Loucy (cell line): ENCODE measurements around the gene TMTC1.

Experiments
- H2AFZ ChIP-seq: fragments of 200-600 bp; sonication (generic); 2 replicates; pipeline ENCODE4 v1.6.0; 2016; ENCODE audit warnings: antibody characterized with exemption, mild to moderate bottlenecking, low read length, moderate library complexity
- H3F3A ChIP-seq: fragments of 200-600 bp; 2 replicates; pipeline ENCODE4 v1.6.0; 2016; ENCODE audit warnings: antibody characterized with exemption, low read depth, mild to moderate bottlenecking
- H3K27me3 ChIP-seq: fragments of 200-600 bp; sonication (generic); 2 replicates; pipeline ENCODE4 v1.6.1; 2014; ENCODE audit warnings: low read length, mild to moderate bottlenecking; ENCODE audit not compliant: insufficient read depth, poor library complexity, severe bottlenecking
- H3K36me3 ChIP-seq: fragments of 200-600 bp; sonication (generic); 2 replicates; pipeline ENCODE4 v1.6.1; 2016; ENCODE audit warnings: low read length; ENCODE audit not compliant: insufficient read depth
- H3K4me1 ChIP-seq: fragments of 200-600 bp; sonication (generic); 2 replicates; pipeline ENCODE4 v1.5.1; 2014; ENCODE audit warnings: low read length, mild to moderate bottlenecking; ENCODE audit not compliant: insufficient read depth, poor library complexity, severe bottlenecking
- H3K4me2 ChIP-seq: fragments of 200-600 bp; sonication (generic); 2 replicates; pipeline ENCODE4 v1.6.0; 2014; ENCODE audit warnings: antibody characterized with exemption, low read length, low read depth, mild to moderate bottlenecking; ENCODE audit not compliant: poor library complexity, severe bottlenecking
- H3K4me3 ChIP-seq: fragments of 200-600 bp; sonication (generic); 2 replicates; pipeline ENCODE4 v1.5.1; 2014; ENCODE audit warnings: low read length, mild to moderate bottlenecking, mixed read lengths; ENCODE audit not compliant: poor library complexity, severe bottlenecking
- H3K79me2 ChIP-seq: fragments of 200-600 bp; sonication (generic); 2 replicates; pipeline ENCODE4 v1.6.1; 2014; ENCODE audit warnings: low read length; ENCODE audit not compliant: insufficient read depth
- H3K9ac ChIP-seq: fragments of 200-600 bp; sonication (generic); 2 replicates; pipeline ENCODE4 v1.6.0; 2014; ENCODE audit warnings: mild to moderate bottlenecking, low read depth, low read length, moderate library complexity; ENCODE audit not compliant: poor library complexity, severe bottlenecking
- H3K9me2 ChIP-seq: fragments of 200-600 bp; sonication (generic); replicated peaks from 2 replicates; pipeline ENCODE4 v1.6.1; 2016; ENCODE audit warnings: low read depth, low read length, mixed read lengths
- H3K9me3 ChIP-seq: fragments of 200-600 bp; sonication (generic); 2 replicates; pipeline ENCODE4 v1.6.1; 2014; ENCODE audit warnings: mild to moderate bottlenecking, antibody characterized with exemption, low read length, low read depth; ENCODE audit not compliant: insufficient read depth
- H4K20me1 ChIP-seq: fragments of 200-600 bp; sonication (generic); 2 replicates; pipeline ENCODE4 v1.6.0; 2014; ENCODE audit warnings: antibody characterized with exemption, low read length, mild to moderate bottlenecking; ENCODE audit not compliant: insufficient read depth, poor library complexity, severe bottlenecking
- EZH2phosphoT487 ChIP-seq: fragments of 200-600 bp; IDR thresholded peaks from 2 replicates; pipeline ENCODE4 v1.6.1; 2018; ENCODE audit warnings: antibody characterized with exemption, mild to moderate bottlenecking, moderate library complexity, borderline replicate concordance
- TF ChIP-seq, protein P1 (sequence below): fragments of 200-600 bp; sonication (generic); conservative IDR thresholded peaks from 2 replicates; pipeline ENCODE4 v1.5.1; 2014; ENCODE audit warnings: mild to moderate bottlenecking, antibody characterized with exemption, low read length

Gene TMTC1

DNA sequence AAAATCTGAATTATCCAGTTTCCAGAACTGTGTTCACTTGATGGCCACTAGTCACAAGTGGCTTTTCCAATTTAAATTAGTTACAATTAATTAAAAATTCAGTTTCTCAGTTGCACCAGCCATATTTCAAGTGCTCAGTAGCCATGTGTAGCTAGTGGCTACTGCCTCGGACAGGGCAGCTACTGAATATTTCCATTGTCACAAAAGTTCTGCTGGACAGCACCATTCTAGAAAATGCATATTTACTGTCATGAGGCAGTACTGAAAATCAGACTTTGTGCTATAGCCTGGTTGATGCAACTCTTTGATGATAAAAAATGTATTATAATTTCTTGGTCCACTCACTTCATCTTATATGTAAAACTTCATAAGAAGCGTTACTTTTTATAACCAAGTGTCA, 274.8 kb downstream of the TMTC1 start:
- H3K4me3 ChIP-seq, result no peak overlapping the region
- no peak overlapping the region for H2AFZ ChIP-seq
- TF ChIP-seq EZH2phosphoT487, result no peak
- TF ChIP-seq, protein P1, sequence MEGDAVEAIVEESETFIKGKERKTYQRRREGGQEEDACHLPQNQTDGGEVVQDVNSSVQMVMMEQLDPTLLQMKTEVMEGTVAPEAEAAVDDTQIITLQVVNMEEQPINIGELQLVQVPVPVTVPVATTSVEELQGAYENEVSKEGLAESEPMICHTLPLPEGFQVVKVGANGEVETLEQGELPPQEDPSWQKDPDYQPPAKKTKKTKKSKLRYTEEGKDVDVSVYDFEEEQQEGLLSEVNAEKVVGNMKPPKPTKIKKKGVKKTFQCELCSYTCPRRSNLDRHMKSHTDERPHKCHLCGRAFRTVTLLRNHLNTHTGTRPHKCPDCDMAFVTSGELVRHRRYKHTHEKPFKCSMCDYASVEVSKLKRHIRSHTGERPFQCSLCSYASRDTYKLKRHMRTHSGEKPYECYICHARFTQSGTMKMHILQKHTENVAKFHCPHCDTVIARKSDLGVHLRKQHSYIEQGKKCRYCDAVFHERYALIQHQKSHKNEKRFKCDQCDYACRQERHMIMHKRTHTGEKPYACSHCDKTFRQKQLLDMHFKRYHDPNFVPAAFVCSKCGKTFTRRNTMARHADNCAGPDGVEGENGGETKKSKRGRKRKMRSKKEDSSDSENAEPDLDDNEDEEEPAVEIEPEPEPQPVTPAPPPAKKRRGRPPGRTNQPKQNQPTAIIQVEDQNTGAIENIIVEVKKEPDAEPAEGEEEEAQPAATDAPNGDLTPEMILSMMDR, result no peak
- no peaks in the 10 kb centered on the region for H3K79me2 ChIP-seq
- H4K20me1 ChIP-seq, result no peaks in the 10 kb centered on the region
- no peak overlapping the region for H3K4me2 ChIP-seq
- H3K9ac ChIP-seq, result no peak overlapping the region
- no peaks in the 10 kb centered on the region for H3K27me3 ChIP-seq
- no peaks in the 10 kb centered on the region for H3F3A ChIP-seq
- H3K4me1 ChIP-seq, result no peaks in the 10 kb centered on the region
- H3K9me3 ChIP-seq, result no peaks in the 10 kb centered on the region
- H3K9me2 ChIP-seq, result no peaks in the 10 kb centered on the region
- H3K36me3 ChIP-seq, result no peaks in the 10 kb centered on the region

DNA sequence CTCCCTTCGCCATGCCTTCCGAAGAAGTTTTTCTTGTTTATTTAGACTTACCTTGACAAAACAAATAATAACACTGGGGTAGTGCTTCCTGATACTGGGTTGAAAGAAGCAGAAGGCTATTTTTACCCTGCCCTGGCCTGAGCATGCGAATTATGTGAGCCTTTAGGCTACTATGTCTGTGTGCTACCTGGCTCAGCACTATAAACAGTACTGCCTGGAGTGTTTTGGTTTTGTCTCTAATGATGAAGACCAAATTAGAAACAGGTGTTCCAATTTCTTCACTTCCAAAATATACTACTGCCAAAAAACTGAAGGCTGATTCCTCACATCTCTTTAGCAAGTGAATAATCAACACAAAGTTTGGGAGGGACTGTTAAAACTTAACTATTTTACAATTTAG, 278.6 kb downstream of the TMTC1 start:
- H3K4me3 ChIP-seq, result no peak overlapping the region
- TF ChIP-seq EZH2phosphoT487, result no peak
- TF ChIP-seq, protein P1, result no peak
- no peaks in the 10 kb centered on the region for H3F3A ChIP-seq
- H3K79me2 ChIP-seq, result no peaks in the 10 kb centered on the region
- no peaks in the 10 kb centered on the region for H3K9me2 ChIP-seq
- no peak overlapping the region for H3K4me2 ChIP-seq
- H4K20me1 ChIP-seq, result no peaks in the 10 kb centered on the region
- H3K27me3 ChIP-seq, result no peaks in the 10 kb centered on the region
- H2AFZ ChIP-seq, result no peak overlapping the region
- H3K9me3 ChIP-seq, result no peaks in the 10 kb centered on the region
- H3K9ac ChIP-seq, result no peak overlapping the region
- no peaks in the 10 kb centered on the region for H3K36me3 ChIP-seq
- H3K4me1 ChIP-seq, result no peaks in the 10 kb centered on the region

DNA sequence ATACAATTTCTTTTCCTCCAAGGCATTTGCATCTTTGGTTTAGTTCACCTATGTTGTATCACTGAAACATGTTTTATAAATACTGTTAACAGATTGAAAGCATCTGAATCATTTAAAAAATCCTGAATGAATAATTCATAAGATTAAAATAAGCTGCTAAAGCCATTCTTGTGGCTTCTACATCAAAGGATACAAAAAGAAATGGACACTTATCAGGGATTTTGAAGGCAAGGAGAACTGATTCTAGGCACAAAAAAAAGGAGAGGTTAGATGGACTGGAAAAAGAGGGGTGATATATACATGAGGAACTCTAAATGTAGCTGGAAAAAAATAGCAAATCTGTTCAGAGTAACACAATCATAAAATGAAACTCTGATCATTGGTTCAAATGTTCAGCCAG, 280.5 kb downstream of the TMTC1 start:
- no peaks in the 10 kb centered on the region for H4K20me1 ChIP-seq
- no peak overlapping the region for H3K9ac ChIP-seq
- no peak for TF ChIP-seq EZH2phosphoT487
- TF ChIP-seq, protein P1, result no peak
- no peak overlapping the region for H2AFZ ChIP-seq
- H3K4me3 ChIP-seq, result no peak overlapping the region
- no peaks in the 10 kb centered on the region for H3K27me3 ChIP-seq
- no peaks in the 10 kb centered on the region for H3F3A ChIP-seq
- H3K4me2 ChIP-seq, result no peak overlapping the region
- H3K79me2 ChIP-seq, result no peaks in the 10 kb centered on the region
- no peaks in the 10 kb centered on the region for H3K9me2 ChIP-seq
- no peaks in the 10 kb centered on the region for H3K36me3 ChIP-seq
- no peaks in the 10 kb centered on the region for H3K9me3 ChIP-seq
- no peaks in the 10 kb centered on the region for H3K4me1 ChIP-seq
